ENCODE data around the gene PCDHA11.

DNA sequence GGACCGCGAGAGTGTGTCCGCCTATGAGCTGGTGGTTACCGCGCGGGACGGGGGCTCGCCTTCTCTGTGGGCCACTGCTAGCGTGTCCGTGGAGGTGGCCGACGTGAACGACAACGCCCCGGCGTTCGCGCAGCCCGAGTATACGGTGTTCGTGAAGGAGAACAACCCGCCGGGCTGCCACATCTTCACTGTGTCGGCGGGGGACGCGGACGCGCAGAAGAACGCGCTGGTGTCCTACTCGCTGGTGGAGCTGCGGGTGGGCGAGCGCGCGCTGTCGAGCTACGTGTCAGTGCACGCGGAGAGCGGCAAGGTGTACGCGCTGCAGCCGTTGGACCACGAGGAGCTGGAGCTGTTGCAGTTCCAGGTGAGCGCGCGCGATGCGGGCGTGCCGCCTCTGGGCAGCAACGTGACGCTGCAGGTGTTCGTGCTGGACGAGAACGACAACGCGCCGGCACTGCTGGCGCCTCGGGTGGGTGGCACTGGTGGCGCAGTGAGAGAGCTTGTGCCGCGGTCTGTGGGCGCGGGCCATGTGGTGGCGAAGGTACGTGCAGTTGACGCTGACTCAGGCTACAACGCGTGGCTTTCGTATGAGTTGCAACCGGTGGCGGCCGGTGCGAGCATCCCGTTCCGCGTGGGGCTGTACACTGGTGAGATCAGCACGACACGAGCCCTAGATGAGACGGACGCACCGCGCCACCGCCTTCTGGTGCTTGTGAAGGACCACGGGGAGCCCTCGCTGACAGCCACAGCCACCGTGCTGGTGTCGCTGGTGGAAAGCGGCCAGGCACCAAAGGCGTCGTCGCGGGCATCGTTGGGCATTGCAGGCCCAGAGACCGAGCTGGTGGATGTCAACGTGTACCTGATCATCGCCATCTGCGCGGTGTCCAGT lies 32.9 kb upstream of the PCDHA11 start:
- no peak for TF ChIP-seq POLR2A (IDR thresholded peaks at IDR 0.05; ENCODE audit: extremely low read depth, insufficient read length)
- TF ChIP-seq, protein P1, sequence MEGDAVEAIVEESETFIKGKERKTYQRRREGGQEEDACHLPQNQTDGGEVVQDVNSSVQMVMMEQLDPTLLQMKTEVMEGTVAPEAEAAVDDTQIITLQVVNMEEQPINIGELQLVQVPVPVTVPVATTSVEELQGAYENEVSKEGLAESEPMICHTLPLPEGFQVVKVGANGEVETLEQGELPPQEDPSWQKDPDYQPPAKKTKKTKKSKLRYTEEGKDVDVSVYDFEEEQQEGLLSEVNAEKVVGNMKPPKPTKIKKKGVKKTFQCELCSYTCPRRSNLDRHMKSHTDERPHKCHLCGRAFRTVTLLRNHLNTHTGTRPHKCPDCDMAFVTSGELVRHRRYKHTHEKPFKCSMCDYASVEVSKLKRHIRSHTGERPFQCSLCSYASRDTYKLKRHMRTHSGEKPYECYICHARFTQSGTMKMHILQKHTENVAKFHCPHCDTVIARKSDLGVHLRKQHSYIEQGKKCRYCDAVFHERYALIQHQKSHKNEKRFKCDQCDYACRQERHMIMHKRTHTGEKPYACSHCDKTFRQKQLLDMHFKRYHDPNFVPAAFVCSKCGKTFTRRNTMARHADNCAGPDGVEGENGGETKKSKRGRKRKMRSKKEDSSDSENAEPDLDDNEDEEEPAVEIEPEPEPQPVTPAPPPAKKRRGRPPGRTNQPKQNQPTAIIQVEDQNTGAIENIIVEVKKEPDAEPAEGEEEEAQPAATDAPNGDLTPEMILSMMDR (IDR thresholded peaks at IDR 0.05; ENCODE audit: low read depth, low read length), result no peak
- TF ChIP-seq MYC (IDR thresholded peaks at IDR 0.05; ENCODE audit: low read depth, low read length), result no peak
- TF ChIP-seq, protein P2, sequence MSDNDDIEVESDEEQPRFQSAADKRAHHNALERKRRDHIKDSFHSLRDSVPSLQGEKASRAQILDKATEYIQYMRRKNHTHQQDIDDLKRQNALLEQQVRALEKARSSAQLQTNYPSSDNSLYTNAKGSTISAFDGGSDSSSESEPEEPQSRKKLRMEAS (IDR thresholded peaks at IDR 0.05; ENCODE audit: low read depth, low read length), result no peak

Data from NB4 (cell line).